ENCODE measurements around the gene PTPN1. TPM values are rescaled to one million over a fixed set of nuclear protein-coding genes. Genes with fewer than 3 reads are reported as not detected.
"Not testable (repeated sequence)": the region's sequence is repeated elsewhere in the genome, so short reads cannot be mapped to it uniquely, and the experiment has no call there.

Gene PTPN1
- total RNA-seq, 1 donor from 2014 or later: 15.9 TPM

- no peak for DNase-seq
Observed at GRCh38 chr20:50481741-50482140, 28.4 kb upstream of the PTPN1 start.

- DNase-seq: no peak
Observed at GRCh38 chr20:50482396-50482981, 27.7 kb upstream of the PTPN1 start.

GRCh38 chr20:50484271-50484976 is 25.8 kb upstream of the PTPN1 start:
- DNase-seq: no peak

GRCh38 chr20:50487397-50487796 is 22.8 kb upstream of the PTPN1 start:
- no peak for DNase-seq

GRCh38 chr20:50488236-50488806 is 21.9 kb upstream of the PTPN1 start:
- DNase-seq: no peak

GRCh38 chr20:50491168-50491567 is 19.0 kb upstream of the PTPN1 start:
- DNase-seq: no peak

GRCh38 chr20:50491926-50492634 is 18.1 kb upstream of the PTPN1 start:
- no peak for DNase-seq

- DNase-seq: no peak
Observed at GRCh38 chr20:50493881-50494253, 16.3 kb upstream of the PTPN1 start.

GRCh38 chr20:50494428-50494827 is 15.8 kb upstream of the PTPN1 start:
- DNase-seq: no peak

- DNase-seq: no peak
Observed at GRCh38 chr20:50496773-50497385, 13.3 kb upstream of the PTPN1 start.

- no peak for DNase-seq
Observed at GRCh38 chr20:50498071-50498776, 12.0 kb upstream of the PTPN1 start.

- no peak for DNase-seq
Observed at GRCh38 chr20:50499938-50500337, 10.2 kb upstream of the PTPN1 start.

GRCh38 chr20:50501972-50502745 is 8.0 kb upstream of the PTPN1 start:
- DNase-seq: no peak

- DNase-seq: no peak
Observed at GRCh38 chr20:50504231-50504823, 5.9 kb upstream of the PTPN1 start.

- no peak for DNase-seq
Observed at GRCh38 chr20:50506270-50506579, 4.0 kb upstream of the PTPN1 start.

GRCh38 chr20:50507745-50508144 is 2.4 kb upstream of the PTPN1 start:
- not testable (repeated sequence) for DNase-seq

GRCh38 chr20:50508171-50508755 is 1.9 kb upstream of the PTPN1 start:
- no peak for DNase-seq

- DNase-seq: no peak
Observed at GRCh38 chr20:50510706-50511542, 741 bp downstream of the PTPN1 start.

GRCh38 chr20:50512323-50512722 is 2.1 kb downstream of the PTPN1 start:
- no peak for DNase-seq
